A549 treated with GW870086 at 1 μM for 4 hours (cell line): Measurements from ENCODE around the gene PTTG1. TPM values are rescaled to one million over a fixed set of nuclear protein-coding genes. Genes with fewer than 3 reads are reported as not detected.

Source experiments
- total RNA-seq: library from RNA; stranded (reverse); fragments of 200-300 nt; extraction: Qiagen RNA extraction; gene quantifications from 5 replicates; pipeline ENCODE4 v1.2.3, GENCODE V29; 2022; ENCODE audit warnings: low read depth

Gene PTTG1
- total RNA-seq: 194 to 270 TPM (median 207 TPM) in 5 replicates

GRCh38 chr5:160421625-160422258 lies at the start of gene PTTG1:
TSS of gene PTTG1 (plus strand) at chr5:160421855. CDS start at chr5:160422313, 458 bp downstream.

GRCh38 chr5:160399402-160400353 lies 22.0 kb upstream of the PTTG1 start, which contains the start of gene FAM200C:
TSS of gene FAM200C (minus strand) at chr5:160400054. CDS start at chr5:160395490, 4,564 bp downstream.

DNA sequence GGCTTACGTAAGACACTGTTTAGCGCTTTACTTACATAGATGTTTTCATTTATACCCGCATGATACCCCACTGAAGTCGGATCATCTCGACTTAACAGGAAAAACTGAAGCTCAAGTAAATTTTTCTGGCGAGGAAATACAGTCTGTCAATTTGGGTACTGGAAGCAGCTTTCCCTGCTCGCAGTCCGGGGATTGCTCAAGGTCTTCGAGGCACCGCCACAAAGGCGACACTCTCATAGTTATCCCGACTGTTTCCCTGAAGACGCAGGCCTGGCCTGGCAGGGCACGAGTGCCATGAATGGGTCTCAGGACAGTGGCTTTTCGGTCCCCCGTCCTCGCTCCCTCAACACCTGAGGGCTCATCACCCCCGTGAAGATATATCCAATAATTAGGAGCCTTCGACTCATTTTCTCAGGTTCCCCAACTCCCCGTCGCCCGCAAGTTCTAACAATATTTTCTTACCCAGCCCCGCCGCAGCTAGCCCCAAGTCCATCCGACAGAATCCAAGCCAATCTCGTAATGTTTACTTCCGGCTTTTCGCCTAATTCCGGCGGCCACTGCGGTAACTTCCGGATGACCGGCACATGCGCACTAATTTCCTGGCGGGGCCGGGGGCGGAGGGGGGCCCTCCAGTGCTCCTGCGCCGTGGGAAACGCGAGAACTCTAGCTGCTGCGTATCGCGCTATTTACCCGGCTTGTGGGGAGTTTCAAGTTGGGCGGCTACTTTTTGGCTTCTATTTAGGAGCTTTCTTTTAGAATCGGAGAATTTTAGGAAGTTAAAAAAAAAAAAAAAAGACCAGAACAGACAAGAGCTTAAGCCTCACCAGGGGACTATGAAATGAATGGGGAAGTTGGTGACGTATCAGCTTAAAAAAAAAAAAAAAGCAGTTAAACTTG lies 2.8 kb upstream of the PTTG1 start, which contains the start of gene SLU7:
Gene SLU7, minus strand, starts transcription at position 521 of the 897 bp plus-strand sequence. CDS start 3,787 bp downstream, outside the sequence.

Other genes starting within 250 kb of the PTTG1 start
- gene FABP6, start 192.3 kb upstream of the PTTG1 start, total RNA-seq: 0.49 to 1.5 TPM (median 0.81 TPM) in 5 replicates
- gene CCNJL, start 109.3 kb upstream of the PTTG1 start, total RNA-seq: 10.5 to 13.8 TPM (median 12.5 TPM) in 5 replicates
- gene C1QTNF2, start 51.2 kb upstream of the PTTG1 start, total RNA-seq: 0.05 to 0.16 TPM (median 0.11 TPM) in 5 replicates
- gene FAM200C, start 21.8 kb upstream of the PTTG1 start, total RNA-seq: 1.5 to 2.0 TPM (median 1.8 TPM) in 5 replicates
- gene SLU7, start 2.8 kb upstream of the PTTG1 start, total RNA-seq: 39.3 to 61.2 TPM (median 44.5 TPM) in 5 replicates